GM19328 (cell line): ENCODE results near the gene TNFAIP2.
"Not testable (repeated sequence)": the region's sequence is repeated elsewhere in the genome, so short reads cannot be mapped to it uniquely, and the experiment has no call there.

Experiments
- ATAC-seq: cut with Tn5 transposase; IDR thresholded peaks from one replicate; pipeline ENCODE4 v1.9.1; 2021; ENCODE audit warnings: mild to moderate bottlenecking, moderate library complexity; ENCODE audit not compliant: unreplicated experiment

TNFAIP2 gene

GRCh38 chr14:103149351-103150237 is 26.3 kb downstream of the TNFAIP2 start:
- no peak for ATAC-seq

- ATAC-seq: no peak
Measured at GRCh38 chr14:103151270-103151945, 28.1 kb downstream of the TNFAIP2 start.

GRCh38 chr14:103155010-103155409 is 31.7 kb downstream of the TNFAIP2 start:
- no peak for ATAC-seq

GRCh38 chr14:103155416-103155815 is 32.2 kb downstream of the TNFAIP2 start:
- ATAC-seq: not testable (repeated sequence)

- no peak for ATAC-seq
Measured at GRCh38 chr14:103155826-103156394, 32.6 kb downstream of the TNFAIP2 start.

- no peak for ATAC-seq
Measured at GRCh38 chr14:103156651-103157378, 33.6 kb downstream of the TNFAIP2 start.

GRCh38 chr14:103157969-103158368 is 34.7 kb downstream of the TNFAIP2 start:
- ATAC-seq: no peak

- no peak for ATAC-seq
Measured at GRCh38 chr14:103158688-103159087, 35.4 kb downstream of the TNFAIP2 start.

- ATAC-seq: no peak
Measured at GRCh38 chr14:103160321-103161053, 37.2 kb downstream of the TNFAIP2 start.

GRCh38 chr14:103161054-103161397 is 37.8 kb downstream of the TNFAIP2 start:
- ATAC-seq: no peak

GRCh38 chr14:103163199-103163598 is 39.9 kb downstream of the TNFAIP2 start:
- no peak for ATAC-seq

- ATAC-seq: no peak
Measured at GRCh38 chr14:103164006-103164405, 40.7 kb downstream of the TNFAIP2 start.

GRCh38 chr14:103164779-103165178 is 41.5 kb downstream of the TNFAIP2 start:
- no peak for ATAC-seq

GRCh38 chr14:103165323-103165722 is 42.1 kb downstream of the TNFAIP2 start:
- ATAC-seq: no peak

GRCh38 chr14:103169954-103170353 is 46.7 kb downstream of the TNFAIP2 start:
- ATAC-seq: no peak

- ATAC-seq: not testable (repeated sequence)
Measured at GRCh38 chr14:103171206-103171605, 47.9 kb downstream of the TNFAIP2 start.

- no peak for ATAC-seq
Measured at GRCh38 chr14:103172921-103173320, 49.7 kb downstream of the TNFAIP2 start.

GRCh38 chr14:103173887-103174286 is 50.6 kb downstream of the TNFAIP2 start:
- ATAC-seq: not testable (repeated sequence)

- not testable (repeated sequence) for ATAC-seq
Measured at GRCh38 chr14:103176176-103176575, 52.9 kb downstream of the TNFAIP2 start.

- ATAC-seq: no peak
Measured at GRCh38 chr14:103177376-103177775, 54.1 kb downstream of the TNFAIP2 start.
